Skeletal muscle cell (primary cell): Measurements from ENCODE around the gene CREB3L2.
"Not testable (repeated sequence)": the region's sequence is repeated elsewhere in the genome, so short reads cannot be mapped to it uniquely, and the experiment has no call there.

Experiments used
- DNase-seq: peaks from one replicate; pipeline ENCODE4 v3.0.0-alpha.2; 2010; ENCODE audit warnings: low read depth
- H3K4me3 ChIP-seq: 2 replicates; pipeline ENCODE4 v1.5.1; 2011; ENCODE audit warnings: low read depth, mild to moderate bottlenecking, control low read depth, low read length, moderate library complexity

CREB3L2 gene

DNA sequence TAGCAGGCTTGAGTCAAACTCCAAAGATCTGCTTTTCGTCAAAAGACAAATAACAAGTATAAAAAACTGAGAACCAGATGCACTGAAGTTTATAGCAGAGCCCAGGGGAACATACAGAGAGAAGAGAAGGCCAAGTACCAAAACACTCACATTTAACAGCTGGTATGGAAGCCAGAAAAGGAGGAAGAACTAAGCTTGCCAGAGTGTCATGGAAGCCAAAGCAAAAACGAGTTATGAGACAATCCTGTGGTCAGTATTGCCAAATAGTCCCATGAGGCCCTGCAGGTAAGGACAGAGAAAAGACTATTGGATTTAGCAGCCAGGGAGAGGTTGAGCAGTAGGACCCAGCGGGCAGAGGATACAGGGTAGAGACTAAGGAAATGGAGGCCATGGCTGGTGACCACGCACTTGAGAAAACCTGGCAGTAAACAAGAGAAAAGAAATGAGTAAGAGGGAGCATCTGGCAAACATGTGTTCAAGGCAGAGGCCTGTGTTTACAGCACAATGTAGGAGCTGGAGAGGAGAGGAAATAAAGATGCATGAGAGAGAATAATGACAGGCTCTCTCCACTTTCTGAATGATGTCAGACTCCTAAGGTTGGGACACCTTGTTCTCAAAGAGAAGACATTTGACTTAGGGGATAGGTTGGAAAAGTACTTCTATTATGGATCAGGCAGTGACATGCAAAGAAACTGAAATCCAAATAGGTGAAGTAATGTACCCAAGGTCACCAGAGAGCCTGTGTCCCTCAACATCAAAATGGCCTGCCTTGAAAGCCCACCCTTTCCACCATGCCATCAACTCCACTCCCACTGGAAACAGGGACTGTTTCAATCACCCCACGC is 9.1 kb downstream of the CREB3L2 start:
- peak; percentile 98 for DNase-seq
- no peak overlapping the region for H3K4me3 ChIP-seq

DNA sequence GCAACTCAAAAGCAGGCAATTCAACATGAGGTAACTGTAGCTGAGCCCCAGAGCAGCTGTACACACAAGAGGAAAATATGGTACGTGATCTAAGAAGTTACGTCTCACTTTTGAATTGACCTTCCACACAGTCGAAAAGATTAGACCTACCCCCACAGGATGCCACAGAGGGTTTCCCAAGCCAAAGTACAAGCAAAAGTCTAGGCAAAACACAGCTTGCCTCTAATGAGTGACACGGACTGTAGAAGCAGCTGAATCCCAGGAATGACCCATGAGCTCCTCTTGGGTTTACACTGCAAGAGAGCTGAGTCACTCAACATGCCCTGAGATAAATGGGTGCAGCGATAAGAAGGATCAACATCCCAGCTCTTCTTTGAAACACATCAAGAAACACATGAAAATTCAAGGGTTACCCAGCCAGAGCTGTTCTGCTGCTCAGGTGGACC is 9.8 kb downstream of the CREB3L2 start:
- no peak for DNase-seq
- H3K4me3 ChIP-seq = no peak overlapping the region

DNA sequence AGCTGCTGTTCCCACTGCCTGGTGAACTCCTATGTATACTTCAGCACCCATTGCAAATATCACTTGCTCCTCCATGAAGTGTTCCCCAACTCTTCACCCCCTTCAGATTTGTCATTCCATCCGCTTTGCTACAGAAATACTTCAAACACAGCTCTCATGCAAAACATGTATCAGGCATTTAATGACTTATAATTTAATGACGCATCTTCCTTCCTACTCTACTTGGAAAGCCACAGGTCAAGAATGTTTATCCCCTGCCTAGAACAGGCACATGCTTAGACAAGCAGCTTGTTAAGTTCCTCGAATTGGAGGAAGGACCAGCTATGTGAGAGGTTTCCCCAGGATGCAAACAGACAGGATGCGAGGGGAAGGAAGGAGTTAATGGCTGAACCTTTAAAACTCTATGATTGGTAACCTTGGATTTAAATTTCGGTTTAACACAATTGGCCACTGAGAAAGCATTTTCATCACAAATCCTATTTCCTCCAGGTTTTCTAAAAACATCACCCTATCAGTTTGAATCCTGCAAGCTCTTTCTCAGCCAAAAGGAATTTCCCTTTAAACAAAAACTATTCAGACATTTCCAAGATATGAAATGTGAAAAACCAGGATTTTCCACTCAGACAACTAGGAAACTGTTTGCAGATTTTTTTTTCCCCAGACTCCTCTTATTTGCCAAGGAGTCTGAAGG is 11.5 kb downstream of the CREB3L2 start:
- H3K4me3 ChIP-seq = no peak overlapping the region
- peak; percentile 90 for DNase-seq

DNA sequence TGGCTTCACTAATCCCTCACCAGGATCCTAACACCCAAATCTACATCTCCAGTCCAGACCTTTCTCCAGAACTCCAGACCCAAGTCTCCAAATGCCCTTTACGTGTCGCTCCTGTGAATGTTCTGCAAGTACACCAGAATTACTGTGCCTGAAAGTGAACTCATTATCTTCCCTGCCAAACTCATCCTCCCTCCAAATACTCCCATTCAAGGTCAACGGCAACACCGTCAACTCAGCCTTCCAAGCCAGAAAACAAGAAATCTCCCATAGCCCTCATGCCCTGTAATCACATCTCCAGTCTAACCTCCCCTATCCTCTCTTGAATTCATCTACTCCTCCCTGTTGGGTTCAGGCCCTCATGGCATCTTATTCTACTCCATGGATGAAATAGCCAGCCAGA is 12.3 kb downstream of the CREB3L2 start:
- DNase-seq = no peak
- H3K4me3 ChIP-seq = no peak overlapping the region

DNA sequence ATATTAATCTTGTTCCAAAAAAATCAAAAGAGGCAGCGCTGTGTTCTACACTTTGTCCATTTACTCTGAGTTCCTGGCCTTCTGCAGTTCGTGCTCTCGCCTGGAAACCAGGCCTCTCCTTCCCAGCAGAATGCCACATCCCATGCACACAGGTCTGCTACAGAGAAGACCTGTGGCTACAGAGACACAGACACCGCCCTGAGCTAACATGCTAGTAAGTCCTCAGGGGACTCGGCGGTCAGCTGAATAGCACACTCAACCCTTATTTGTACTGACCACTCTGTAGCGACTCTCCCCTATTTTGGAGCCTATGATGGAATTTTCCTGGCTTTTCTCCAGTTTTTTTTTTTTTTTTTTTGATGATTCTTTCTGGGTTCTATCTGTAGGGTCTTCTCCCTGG is 12.8 kb downstream of the CREB3L2 start:
- no peak for DNase-seq
- H3K4me3 ChIP-seq = no peak overlapping the region

DNA sequence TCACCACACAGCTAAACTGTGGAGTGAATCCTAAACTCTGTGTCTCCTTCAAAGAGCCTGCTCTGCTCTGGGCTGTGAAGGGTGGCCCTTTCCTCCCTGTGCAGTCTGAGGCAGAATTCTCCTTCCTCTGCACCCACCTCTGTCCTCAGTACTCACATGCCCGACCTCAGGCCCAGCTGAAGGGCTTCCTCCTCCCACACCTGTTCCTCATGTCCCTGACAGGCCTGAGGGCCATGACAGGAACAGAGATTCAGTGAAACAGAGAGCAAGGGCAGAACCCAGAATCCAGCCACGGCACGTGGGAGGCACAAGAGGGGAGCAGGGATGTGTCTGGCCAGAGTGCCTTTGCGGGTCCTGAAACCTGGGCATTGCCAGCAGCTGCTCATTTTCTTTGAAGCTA is 13.9 kb downstream of the CREB3L2 start:
- no peak for DNase-seq
- H3K4me3 ChIP-seq = no peak overlapping the region

DNA sequence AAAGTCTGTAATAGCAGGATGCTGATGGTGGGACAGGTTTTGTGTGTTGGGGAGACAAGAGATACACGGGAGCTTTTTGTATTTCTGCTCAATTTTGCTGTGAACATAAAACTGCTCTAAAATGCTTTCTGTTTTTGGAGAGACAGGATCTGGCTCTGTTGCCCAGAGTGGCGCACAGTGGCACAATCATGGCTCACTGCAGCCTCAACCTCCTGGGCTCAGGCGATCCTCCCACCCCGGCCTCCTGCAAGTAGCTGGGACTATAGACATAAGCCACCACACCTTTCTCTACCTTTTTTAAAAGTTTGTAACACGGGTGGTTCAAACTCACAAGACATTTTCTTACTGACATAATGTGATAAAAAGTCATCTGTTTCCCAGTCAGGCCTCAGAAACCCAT is 14.3 kb downstream of the CREB3L2 start:
- DNase-seq = no peak
- no peak overlapping the region for H3K4me3 ChIP-seq

DNA sequence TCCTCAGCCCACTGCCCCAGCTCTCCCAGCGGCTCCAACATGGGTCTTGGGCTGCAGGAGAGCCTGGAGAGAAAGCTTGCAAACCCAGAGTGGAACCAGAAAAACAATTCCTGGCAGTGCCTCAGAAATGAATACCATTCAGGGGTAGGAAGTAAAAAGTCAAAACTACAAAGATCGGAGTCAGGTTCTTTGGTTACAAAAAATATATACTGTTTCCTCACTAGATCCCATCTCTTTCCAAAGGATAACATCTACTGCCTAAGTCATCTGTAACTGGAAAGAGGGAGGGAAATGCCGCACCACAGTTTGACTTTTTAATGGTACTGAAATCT is 14.9 kb downstream of the CREB3L2 start:
- no peak overlapping the region for H3K4me3 ChIP-seq
- DNase-seq = no peak

DNA sequence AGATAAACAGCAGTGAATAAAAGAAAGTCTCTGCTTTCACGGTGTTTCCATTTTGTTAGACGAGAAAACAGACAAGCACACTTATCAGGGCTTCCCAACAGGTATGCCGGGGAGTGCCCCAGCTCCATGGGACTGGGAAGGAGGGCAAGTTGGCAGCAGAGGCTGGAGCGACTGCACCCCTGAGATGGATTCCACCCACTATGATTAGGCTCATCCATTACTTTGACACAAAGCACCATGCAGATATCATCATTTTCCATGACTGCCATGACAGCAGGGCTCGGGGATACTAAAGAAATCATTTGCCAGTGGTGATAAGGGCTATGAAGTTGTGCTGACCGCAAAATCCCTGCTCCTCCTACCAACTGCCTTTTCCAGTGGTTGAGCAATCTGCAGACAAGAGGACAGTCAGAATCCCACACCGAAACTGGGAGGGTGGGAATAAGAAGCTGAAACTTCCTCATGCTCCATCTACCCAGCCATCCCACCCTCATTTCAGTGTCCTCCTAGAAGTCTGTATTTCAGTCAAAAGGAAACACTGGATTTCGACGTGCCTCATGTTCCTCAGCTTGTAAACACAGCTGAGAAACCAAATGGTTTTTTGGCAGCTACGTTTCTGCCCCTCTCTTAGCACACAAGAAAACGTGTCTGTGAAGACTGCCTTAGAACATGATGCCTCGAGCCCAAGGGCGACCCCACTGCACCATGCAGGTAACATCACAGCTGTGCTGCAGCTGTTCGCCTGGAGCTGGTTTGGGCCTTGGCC is 15.5 kb downstream of the CREB3L2 start:
- DNase-seq = no peak
- no peak overlapping the region for H3K4me3 ChIP-seq

DNA sequence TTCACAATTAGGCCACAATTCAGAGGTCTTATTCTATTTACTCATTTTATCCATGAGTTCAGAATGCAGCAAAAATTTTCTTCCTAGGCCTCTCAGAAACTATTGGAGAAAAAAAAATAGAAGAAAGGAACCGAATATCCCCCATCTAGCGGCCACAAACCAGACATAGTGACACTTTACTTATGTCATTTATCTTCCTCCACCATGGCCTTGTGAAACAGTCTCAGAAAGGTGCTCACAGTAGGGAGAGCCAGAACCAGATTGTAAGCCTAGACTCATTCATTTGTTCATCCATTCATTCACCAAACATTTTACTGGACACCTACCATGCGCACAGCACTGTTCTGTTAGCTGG is 16.0 kb downstream of the CREB3L2 start:
- no peak for DNase-seq
- no peak overlapping the region for H3K4me3 ChIP-seq

DNA sequence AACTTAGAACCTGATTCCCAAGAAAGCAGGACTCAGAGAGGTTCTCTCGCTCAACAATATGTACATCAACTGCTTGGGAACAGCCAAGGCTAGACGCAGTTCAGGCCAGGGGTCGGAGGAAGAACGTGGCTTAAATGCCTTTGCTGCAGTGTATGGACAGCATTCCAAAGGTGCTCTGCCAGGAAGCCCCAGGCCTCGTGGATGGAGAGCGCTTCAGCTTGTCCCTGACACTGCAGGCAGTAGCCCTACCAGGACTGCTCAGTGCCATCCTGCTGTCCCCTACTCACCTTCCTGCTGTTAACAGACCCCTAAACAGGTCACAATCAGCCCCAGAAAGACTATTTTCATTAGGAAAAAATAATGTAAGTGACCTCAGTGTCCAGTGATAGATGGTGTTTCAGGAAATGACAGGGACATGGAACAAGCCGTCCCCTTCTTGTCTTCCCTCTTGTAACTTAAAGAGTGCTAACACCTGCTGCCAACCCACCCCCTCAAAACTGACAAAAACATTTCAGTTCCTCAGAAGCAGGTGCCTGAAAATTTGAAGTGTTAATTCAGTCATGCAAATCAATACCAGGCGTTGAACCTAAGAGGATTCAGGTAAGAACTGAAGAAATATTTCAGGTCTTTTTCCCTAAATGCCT is 16.5 kb downstream of the CREB3L2 start:
- no peak overlapping the region for H3K4me3 ChIP-seq
- DNase-seq = no peak

DNA sequence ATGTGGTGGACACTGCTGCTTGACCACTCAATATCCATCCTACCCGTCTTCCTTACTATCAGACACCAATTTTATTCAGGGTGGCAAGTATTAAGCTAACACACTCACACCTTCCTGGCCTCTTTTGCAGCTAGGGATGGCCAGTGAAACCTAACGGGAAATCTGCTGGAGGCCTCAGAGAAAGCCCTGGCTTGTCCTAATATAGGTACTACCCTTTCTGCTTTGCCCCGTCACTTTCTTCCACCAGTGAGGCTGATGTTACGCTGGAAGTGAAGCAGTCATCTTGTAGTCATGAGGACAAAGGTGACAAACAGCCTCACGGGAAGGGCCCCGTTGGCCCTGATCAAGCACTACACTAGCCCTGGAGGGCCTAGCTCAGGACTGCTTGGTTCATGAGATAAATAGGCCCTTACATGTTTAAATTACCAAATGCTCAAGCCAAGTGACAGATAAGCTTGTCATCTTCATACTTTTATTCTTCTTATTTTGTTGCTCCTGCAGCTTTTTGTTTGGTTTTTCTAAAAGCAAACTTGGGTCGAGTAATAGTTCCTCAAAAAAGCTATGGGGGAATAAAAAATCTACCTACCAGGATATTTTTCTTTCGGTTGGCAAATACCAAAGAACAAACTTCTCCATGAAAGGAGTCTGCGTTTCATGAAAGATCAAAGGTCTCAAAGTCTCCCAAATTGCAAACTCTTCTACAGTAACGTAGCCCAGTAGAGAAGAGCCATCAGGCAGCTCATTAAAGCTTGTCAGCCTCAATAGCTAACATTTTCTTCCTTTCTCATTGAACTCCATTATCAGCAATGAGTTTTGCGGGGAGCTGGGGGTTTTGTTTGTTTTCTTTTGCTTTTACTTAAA is 17.5 kb downstream of the CREB3L2 start:
- no peak for DNase-seq
- no peak overlapping the region for H3K4me3 ChIP-seq

DNA sequence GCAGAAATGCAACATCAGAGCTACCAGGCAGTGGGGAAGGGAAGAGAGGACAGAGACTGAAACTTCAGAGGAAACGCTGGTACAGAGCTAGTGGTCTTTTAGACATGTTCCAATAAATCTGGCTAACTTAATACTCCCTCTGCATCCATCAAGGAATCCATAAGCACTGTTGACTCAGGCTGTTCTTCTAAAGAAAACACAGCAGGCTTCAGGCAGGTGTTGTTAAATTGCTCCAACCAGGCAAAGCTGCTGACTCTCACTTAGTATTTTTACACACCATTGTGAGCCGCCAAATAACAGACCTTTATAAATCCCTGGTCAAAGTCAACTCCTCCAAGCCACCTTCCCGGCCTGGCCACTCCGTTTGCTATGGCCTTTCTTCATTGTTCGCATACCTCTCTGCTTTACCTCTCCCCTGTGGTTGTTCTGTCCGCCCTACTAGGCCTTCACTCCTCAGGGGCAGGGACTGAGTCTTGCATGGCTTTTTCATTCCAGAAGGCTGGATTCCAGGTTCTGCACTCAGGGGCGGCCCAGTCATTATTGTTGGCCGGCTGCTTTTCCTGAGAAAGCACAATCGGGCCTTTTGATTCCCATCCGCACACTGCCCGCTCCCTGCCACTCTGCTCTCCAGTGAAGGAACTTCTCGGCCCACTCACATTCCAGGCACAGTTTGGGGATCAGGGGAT is 18.4 kb downstream of the CREB3L2 start:
- no peak for DNase-seq

DNA sequence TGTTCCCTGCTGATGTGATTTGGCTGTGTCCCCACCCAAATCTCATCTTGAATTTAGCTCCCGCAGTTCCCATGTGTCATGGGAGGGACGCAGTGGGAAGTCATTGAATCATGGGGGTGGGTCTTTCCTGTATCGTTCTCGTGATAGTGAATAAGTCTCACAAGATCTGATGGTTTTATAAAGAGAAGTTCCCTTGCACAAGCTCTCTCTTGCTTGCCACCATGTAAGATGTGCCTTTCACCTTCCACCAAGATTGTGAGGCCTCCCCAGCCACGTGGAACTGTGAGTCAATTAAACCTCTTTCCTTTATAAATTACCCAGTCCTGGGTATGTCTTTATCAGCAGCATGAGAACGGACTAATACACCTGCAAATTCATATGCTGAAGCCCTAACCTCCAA is 19.5 kb downstream of the CREB3L2 start:
- DNase-seq, H3K4me3 ChIP-seq: not testable (repeated sequence)

More for the DNA sequence above, 18.4 kb downstream of the CREB3L2 start:
- H3K4me3 ChIP-seq = no peak overlapping the region

DNA sequence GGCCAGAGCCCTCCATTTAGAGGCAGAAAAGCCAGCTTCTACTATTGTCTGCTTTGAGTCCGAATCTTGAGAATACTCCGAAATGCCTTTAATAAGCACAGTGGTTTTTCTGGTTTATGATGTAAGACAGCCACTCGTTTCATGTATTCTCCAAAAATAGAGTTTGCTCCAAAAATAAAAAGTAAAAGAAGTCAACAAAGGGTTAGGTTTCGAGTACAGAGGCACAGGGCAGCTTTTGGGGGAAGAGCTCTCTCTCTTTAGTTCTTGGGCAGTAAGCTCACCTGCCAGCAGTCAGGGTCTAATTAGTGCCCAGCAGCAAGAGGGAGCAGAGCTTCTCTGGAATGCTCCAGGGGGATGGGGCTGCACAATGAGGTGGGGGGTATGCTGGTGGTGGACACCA is 20.2 kb downstream of the CREB3L2 start:
- DNase-seq = no peak
- H3K4me3 ChIP-seq = no peak overlapping the region

DNA sequence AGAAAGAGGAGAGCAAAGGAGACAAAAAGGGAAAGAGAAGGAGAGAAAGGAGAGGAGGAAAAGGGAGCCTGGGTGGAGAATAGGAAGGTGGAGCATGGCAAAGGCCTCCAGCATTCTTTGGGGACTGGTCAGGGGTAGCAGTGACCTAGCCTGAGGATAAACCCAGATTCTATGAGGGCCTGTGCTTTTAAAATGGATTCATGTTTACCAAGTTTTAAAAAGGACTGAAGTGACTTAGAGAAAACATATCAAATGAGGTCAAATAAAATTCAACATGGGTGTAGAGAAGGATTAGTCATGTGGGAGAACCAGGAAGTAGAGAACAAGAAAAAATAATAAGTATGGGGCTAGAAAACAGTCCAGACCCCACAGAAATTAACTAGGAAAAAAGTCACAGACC is 20.7 kb downstream of the CREB3L2 start:
- DNase-seq = no peak
- H3K4me3 ChIP-seq = no peak overlapping the region

DNA sequence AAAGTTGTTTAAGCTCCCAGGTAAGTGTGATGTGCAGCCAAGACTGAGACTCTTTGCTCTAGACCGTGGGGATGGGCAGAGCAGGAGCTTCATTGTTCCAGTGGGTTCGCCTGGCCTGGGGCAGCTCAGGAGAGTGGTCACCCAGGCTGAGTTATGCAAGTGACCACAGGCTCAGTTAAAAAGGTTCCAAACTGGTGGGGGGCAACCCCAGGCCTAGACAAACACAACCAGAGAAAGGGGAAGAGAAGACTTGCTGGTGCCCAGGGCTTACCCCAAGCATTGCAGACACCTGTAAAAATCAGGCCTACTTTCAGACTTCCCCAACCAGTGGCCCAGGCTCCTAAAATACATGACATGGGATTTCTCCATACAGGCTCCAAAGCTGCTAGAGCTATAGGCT is 21.6 kb downstream of the CREB3L2 start:
- no peak for DNase-seq
- H3K4me3 ChIP-seq = no peak overlapping the region

DNA sequence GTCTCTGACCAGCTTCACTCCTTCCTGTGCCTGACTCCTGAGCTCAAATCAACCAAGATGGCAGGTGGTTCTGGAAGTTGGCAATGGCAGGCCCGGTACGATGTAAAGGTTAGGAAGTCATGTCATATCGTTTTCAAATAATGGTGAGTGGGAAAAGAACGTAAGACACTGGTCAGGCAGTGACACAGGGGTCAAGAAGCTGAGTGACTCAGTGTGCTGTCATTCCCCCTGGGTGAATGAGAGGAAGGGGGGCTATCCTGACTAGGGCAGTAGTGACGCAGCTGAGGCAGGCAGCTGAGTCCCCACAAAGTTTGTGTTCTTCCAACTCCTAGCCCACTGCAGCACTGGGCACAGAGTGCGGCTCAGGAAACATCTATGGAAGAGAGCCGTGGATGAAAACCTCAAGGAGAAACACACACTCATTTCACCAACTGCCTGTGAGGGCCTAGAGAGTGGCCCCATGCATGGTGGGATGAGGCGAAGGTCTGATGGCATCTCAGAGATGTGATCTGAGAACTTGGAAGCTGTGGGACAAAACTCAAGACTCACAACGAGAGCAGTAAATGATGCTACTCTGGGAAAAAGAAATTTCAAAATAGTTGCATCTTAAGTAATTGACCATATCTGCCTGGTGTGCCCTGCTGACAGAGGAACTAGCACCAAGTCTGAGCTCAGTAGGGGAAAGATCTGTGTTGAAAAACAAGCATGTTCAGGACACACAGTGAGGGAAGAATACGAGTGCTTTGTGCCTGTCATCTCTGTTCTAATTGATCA is 23.2 kb downstream of the CREB3L2 start:
- DNase-seq = peak; percentile 98
- no peak overlapping the region for H3K4me3 ChIP-seq
